A549 (cell line): ENCODE measurements around the gene TXNL4A. TPM values are rescaled to one million over a fixed set of nuclear protein-coding genes. Genes with fewer than 3 reads are reported as not detected.

ENCODE experiments used
- ATAC-seq, 2 experiments: fragments of 200-7000 bp in 1 of 2; fragments of >200 bp in 1 of 2; cut with Nextera tagmentation in 1 of 2; cut with Tn5 transposase in 1 of 2; 3 replicates each; pipeline versions ENCODE4 v1.8.0 to v1.9.1; 2018 to 2020; ENCODE audit warnings: mild to moderate bottlenecking in 1 of 2, moderate library complexity in 1 of 2
- CTCF ChIA-PET: fragments of 300-600 bp; sonication (Branson Sonifier 250); formaldehyde crosslinking; extraction: SDS; loops from one replicate; lab custom pipeline; 2021; ENCODE audit warnings: antibody characterized with exemption, inconsistent platforms; lab: Yijun Ruan, JAX
- POLR2A ChIA-PET: fragments of 350-600 bp; formaldehyde crosslinking; extraction: SDS; loops from one replicate; lab custom pipeline; 2021; ENCODE audit warnings: antibody characterized with exemption, inconsistent platforms; lab: Yijun Ruan, JAX
- DNase-seq, 2 experiments: peaks; one replicate each; pipeline versions ENCODE4 v3.0.0 to v3.0.0-alpha.2; 2011 to 2016; ENCODE audit warnings: low read depth in 1 of 2, low spot score in 1 of 2
- FAIRE-seq: peaks from 2 replicates; lab custom pipeline; 2011; peaks lifted over from hg19 to GRCh38; lab: Jason Lieb, UNC
- H3K27ac ChIP-seq, 2 experiments: fragments of >200 bp; sonication (Bioruptor Twin); formaldehyde crosslinking; 3 replicates each; pipeline ENCODE4 v1.5.1; 2016 to 2017
- H3K4me1 ChIP-seq: fragments of >200 bp; sonication (Bioruptor Twin); formaldehyde crosslinking; 3 replicates; pipeline ENCODE4 v1.6.1; 2016
- H3K4me2 ChIP-seq: fragments of >200 bp; sonication (Bioruptor Twin); formaldehyde crosslinking; 3 replicates; pipeline ENCODE4 v1.6.1; 2016
- H3K4me3 ChIP-seq: fragments of >200 bp; sonication (Bioruptor Twin); formaldehyde crosslinking; 3 replicates; pipeline ENCODE4 v1.5.1; 2016
- H3K9me3 ChIP-seq: fragments of >200 bp; sonication (Bioruptor Twin); formaldehyde crosslinking; 3 replicates; pipeline ENCODE4 v1.6.1; 2016
- ATOH8 ChIP-seq: fragments of 250-450 bp; sonication (Bioruptor Pico); IDR thresholded peaks from 2 replicates; pipeline ENCODE4 v1.5.0; 2020; ENCODE audit warnings: low read depth, mild to moderate bottlenecking, moderate library complexity
- CBX2 ChIP-seq: fragments of 200-600 bp; sonication (generic); IDR thresholded peaks from 2 replicates; pipeline ENCODE4 v1.6.1; 2016; ENCODE audit warnings: low read depth, mild to moderate bottlenecking, borderline replicate concordance
- CBX8 ChIP-seq: fragments of 200-600 bp; sonication (generic); IDR thresholded peaks from 2 replicates; pipeline ENCODE4 v1.6.1; 2016
- EHF ChIP-seq: fragments of 250-450 bp; sonication (Bioruptor Pico); IDR thresholded peaks from 2 replicates; pipeline ENCODE4 v1.5.0; 2020; ENCODE audit warnings: mild to moderate bottlenecking
- ESRRA ChIP-seq: fragments of 150-350 bp; IDR thresholded peaks from 2 replicates; pipeline ENCODE4 v1.6.1; 2014; ENCODE audit warnings: mild to moderate bottlenecking, low read length, borderline replicate concordance
- FOSL2 ChIP-seq, 2 experiments: fragments of 450-650 bp in 1 of 2; fragments of >200 bp in 1 of 2; sonication (Bioruptor Twin) in 1 of 2; formaldehyde crosslinking; IDR thresholded peaks; 2 replicates each; pipeline versions ENCODE4 v1.5.0 to v1.6.1; 2016 to 2020; ENCODE audit warnings: mild to moderate bottlenecking in 1 of 2, moderate library complexity in 1 of 2
- FOXS1 ChIP-seq: fragments of 250-450 bp; sonication (Bioruptor Pico); IDR thresholded peaks from 2 replicates; pipeline ENCODE4 v1.5.0; 2020; ENCODE audit warnings: mild to moderate bottlenecking, moderate library complexity
- GATA3 ChIP-seq: IDR thresholded peaks from 2 replicates; pipeline ENCODE4 v1.6.1; 2012; ENCODE audit warnings: borderline replicate concordance
- HOXA7 ChIP-seq: fragments of 250-450 bp; sonication (Bioruptor Pico); IDR thresholded peaks from 2 replicates; pipeline ENCODE4 v1.5.0; 2020; ENCODE audit warnings: mild to moderate bottlenecking, moderate library complexity
- JUN ChIP-seq, 2 experiments: fragments of >200 bp; sonication (Bioruptor Twin); formaldehyde crosslinking; IDR thresholded peaks; 2 replicates in 1 of 2; 3 replicates in 1 of 2; pipeline ENCODE4 v1.6.1; 2016 to 2017
- JUNB ChIP-seq: fragments of >200 bp; sonication (Bioruptor Twin); formaldehyde crosslinking; IDR thresholded peaks from 2 replicates; pipeline ENCODE4 v1.6.1; 2016
- KDM5A ChIP-seq: fragments of 200-600 bp; sonication (generic); IDR thresholded peaks from 2 replicates; pipeline ENCODE4 v1.6.1; 2016; ENCODE audit warnings: antibody characterized with exemption, mild to moderate bottlenecking
- MAFK ChIP-seq: fragments of 450-650 bp; IDR thresholded peaks from 2 replicates; pipeline ENCODE4 v1.6.1; 2014; ENCODE audit not compliant: partially characterized antibody
- MAZ ChIP-seq: fragments of 150-350 bp; IDR thresholded peaks from 2 replicates; pipeline ENCODE4 v1.6.1; 2014; ENCODE audit warnings: antibody characterized with exemption, low read depth, low read length, borderline replicate concordance
- NFE2L2 ChIP-seq: fragments of 150-350 bp; conservative IDR thresholded peaks from 2 replicates; pipeline ENCODE4 v1.6.1; 2014; ENCODE audit warnings: low read length
- NPAS2 ChIP-seq: fragments of 250-450 bp; sonication (Bioruptor Pico); IDR thresholded peaks from 2 replicates; pipeline ENCODE4 v1.8.0; 2022; ENCODE audit warnings: mild to moderate bottlenecking, moderate library complexity, borderline replicate concordance
- NR3C1 ChIP-seq: fragments of >200 bp; sonication (Bioruptor Twin); formaldehyde crosslinking; IDR thresholded peaks from 3 replicates; pipeline ENCODE4 v1.6.1; 2017
- PHF8 ChIP-seq: fragments of 200-600 bp; sonication (generic); IDR thresholded peaks from 2 replicates; pipeline ENCODE4 v1.6.1; 2016; ENCODE audit warnings: low read depth, mild to moderate bottlenecking, antibody characterized with exemption, moderate library complexity, borderline replicate concordance
- POLR2A ChIP-seq: IDR thresholded peaks from 2 replicates; pipeline ENCODE4 v1.6.1; 2012; ENCODE audit warnings: mild to moderate bottlenecking, low read length
- RARB ChIP-seq: fragments of 250-450 bp; sonication (Bioruptor Pico); IDR thresholded peaks from 2 replicates; pipeline ENCODE4 v1.8.0; 2021; ENCODE audit warnings: mild to moderate bottlenecking, moderate library complexity
- RFX5 ChIP-seq: fragments of 450-650 bp; IDR thresholded peaks from 2 replicates; pipeline ENCODE4 v1.7.1; 2014; ENCODE audit warnings: antibody characterized with exemption, mild to moderate bottlenecking, moderate library complexity
- SREBF2 ChIP-seq: fragments of 450-650 bp; IDR thresholded peaks from 2 replicates; pipeline ENCODE4 v1.6.1; 2014; ENCODE audit warnings: mild to moderate bottlenecking, moderate library complexity
- TFCP2L1 ChIP-seq: fragments of 250-450 bp; sonication (Bioruptor Pico); IDR thresholded peaks from 2 replicates; pipeline ENCODE4 v1.5.0; 2021; ENCODE audit warnings: mild to moderate bottlenecking
- TP53 ChIP-seq: fragments of 250-450 bp; sonication (Bioruptor Pico); IDR thresholded peaks from 2 replicates; pipeline ENCODE4 v1.5.0; 2021; ENCODE audit warnings: mild to moderate bottlenecking, moderate library complexity
- USF2 ChIP-seq: fragments of 450-650 bp; IDR thresholded peaks from 2 replicates; pipeline ENCODE4 v1.6.1; 2014; ENCODE audit warnings: antibody characterized with exemption
- WGBS: methylation state at CpG from one replicate; pipeline ENCODE4 v1.1.6; 2017; ENCODE audit errors: missing lambda C conversion rate; 5-methylcytosine and 5-hydroxymethylcytosine counted together
- polyA plus RNA-seq, 4 experiments: library from polyadenylated mRNA; depleted of rRNA in 3 of 4; stranded (reverse); fragments of >200 nt; fragmentation: RNase III in 1 of 4; extraction: RNeasy Plus Mini Kit Qiagen cat#74134 plus additional on column Dnase treatment in 1 of 4; gene quantifications; 2 replicates in 3 of 4; 3 replicates in 1 of 4; pipeline ENCODE4 v1.2.3, GENCODE V29; 2011 to 2017
- TF ChIP-seq, protein P1 (sequence below): fragments of >200 bp; sonication (Bioruptor Twin); formaldehyde crosslinking; IDR thresholded peaks from 3 replicates; pipeline ENCODE4 v1.6.1; 2016
- TF ChIP-seq, protein P2 (sequence below): fragments of 150-350 bp; IDR thresholded peaks from 2 replicates; pipeline ENCODE4 v1.6.1; 2014; ENCODE audit warnings: low read depth, mild to moderate bottlenecking, low read length
- TF ChIP-seq, protein P3 (sequence below): fragments of 200-600 bp; sonication (generic); IDR thresholded peaks from 2 replicates; pipeline ENCODE4 v1.6.1; 2016; ENCODE audit warnings: antibody characterized with exemption, mild to moderate bottlenecking, moderate library complexity
- TF ChIP-seq, protein P4 (sequence below): IDR thresholded peaks from 2 replicates; pipeline ENCODE4 v1.6.1; 2012

Gene TXNL4A
- polyA plus RNA-seq, 2 of the 4 experiments (the other 2 are of a cell fraction) = 99.6 to 139 TPM

- DNase-seq = no peak
- 94% methylated on average over 11 of the region's 11 CpGs for WGBS
- ATAC-seq = no peak
- TF ChIP-seq EHF (CRISPR knock-in tag) (no peak), JUN (IDR thresholded peaks at IDR 0.05) (no peak), NPAS2 (CRISPR knock-in tag) (no peak), ATOH8 (CRISPR knock-in tag) (no peak), MAFK (no peak), NFE2L2 (no peak), RFX5 (no peak), NR3C1 (no peak), USF2 (no peak), KDM5A (no peak), TP53 (CRISPR knock-in tag) (no peak), POLR2A (no peak), CBX2 (no peak), ESRRA (no peak), HOXA7 (CRISPR knock-in tag) (no peak), FOXS1 (no peak), CBX8 (no peak)
- TF ChIP-seq, protein P1, sequence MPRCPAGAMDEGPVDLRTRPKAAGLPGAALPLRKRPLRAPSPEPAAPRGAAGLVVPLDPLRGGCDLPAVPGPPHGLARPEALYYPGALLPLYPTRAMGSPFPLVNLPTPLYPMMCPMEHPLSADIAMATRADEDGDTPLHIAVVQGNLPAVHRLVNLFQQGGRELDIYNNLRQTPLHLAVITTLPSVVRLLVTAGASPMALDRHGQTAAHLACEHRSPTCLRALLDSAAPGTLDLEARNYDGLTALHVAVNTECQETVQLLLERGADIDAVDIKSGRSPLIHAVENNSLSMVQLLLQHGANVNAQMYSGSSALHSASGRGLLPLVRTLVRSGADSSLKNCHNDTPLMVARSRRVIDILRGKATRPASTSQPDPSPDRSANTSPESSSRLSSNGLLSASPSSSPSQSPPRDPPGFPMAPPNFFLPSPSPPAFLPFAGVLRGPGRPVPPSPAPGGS = no peak
- TF ChIP-seq, protein P2, sequence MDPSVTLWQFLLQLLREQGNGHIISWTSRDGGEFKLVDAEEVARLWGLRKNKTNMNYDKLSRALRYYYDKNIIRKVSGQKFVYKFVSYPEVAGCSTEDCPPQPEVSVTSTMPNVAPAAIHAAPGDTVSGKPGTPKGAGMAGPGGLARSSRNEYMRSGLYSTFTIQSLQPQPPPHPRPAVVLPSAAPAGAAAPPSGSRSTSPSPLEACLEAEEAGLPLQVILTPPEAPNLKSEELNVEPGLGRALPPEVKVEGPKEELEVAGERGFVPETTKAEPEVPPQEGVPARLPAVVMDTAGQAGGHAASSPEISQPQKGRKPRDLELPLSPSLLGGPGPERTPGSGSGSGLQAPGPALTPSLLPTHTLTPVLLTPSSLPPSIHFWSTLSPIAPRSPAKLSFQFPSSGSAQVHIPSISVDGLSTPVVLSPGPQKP = no peak
- CTCF ChIA-PET = interaction anchor here (0.6 to 1.0 kb wide), 2 partner anchors 54 to 244 kb away, joined by 3 read pairs; no protein-coding TSS in a partner anchor
- no peak for FAIRE-seq
- Histone ChIP-seq H3K4me3 (no peak overlapping the region), H3K4me2 (no peak overlapping the region), H3K4me1 (no peaks in the 10 kb centered on the region), H3K27ac (no peak overlapping the region), H3K9me3 (peaks cover 25% of the 10 kb centered on the region)
- POLR2A ChIA-PET = no interaction called here
Observed at GRCh38 chr18:79926306-79926705, 62.1 kb downstream of the TXNL4A start.

- no peak for ATAC-seq
- CTCF ChIA-PET = interaction anchor here (0.8 kb wide), 1 partner anchor 13 kb away, joined by 3 read pairs; no protein-coding TSS in a partner anchor
- TF ChIP-seq, protein P3, sequence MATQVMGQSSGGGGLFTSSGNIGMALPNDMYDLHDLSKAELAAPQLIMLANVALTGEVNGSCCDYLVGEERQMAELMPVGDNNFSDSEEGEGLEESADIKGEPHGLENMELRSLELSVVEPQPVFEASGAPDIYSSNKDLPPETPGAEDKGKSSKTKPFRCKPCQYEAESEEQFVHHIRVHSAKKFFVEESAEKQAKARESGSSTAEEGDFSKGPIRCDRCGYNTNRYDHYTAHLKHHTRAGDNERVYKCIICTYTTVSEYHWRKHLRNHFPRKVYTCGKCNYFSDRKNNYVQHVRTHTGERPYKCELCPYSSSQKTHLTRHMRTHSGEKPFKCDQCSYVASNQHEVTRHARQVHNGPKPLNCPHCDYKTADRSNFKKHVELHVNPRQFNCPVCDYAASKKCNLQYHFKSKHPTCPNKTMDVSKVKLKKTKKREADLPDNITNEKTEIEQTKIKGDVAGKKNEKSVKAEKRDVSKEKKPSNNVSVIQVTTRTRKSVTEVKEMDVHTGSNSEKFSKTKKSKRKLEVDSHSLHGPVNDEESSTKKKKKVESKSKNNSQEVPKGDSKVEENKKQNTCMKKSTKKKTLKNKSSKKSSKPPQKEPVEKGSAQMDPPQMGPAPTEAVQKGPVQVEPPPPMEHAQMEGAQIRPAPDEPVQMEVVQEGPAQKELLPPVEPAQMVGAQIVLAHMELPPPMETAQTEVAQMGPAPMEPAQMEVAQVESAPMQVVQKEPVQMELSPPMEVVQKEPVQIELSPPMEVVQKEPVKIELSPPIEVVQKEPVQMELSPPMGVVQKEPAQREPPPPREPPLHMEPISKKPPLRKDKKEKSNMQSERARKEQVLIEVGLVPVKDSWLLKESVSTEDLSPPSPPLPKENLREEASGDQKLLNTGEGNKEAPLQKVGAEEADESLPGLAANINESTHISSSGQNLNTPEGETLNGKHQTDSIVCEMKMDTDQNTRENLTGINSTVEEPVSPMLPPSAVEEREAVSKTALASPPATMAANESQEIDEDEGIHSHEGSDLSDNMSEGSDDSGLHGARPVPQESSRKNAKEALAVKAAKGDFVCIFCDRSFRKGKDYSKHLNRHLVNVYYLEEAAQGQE = no peak
- TF ChIP-seq FOSL2 (IDR thresholded peaks at IDR 0.05) (no peak), FOSL2 (CRISPR knock-in tag; IDR thresholded peaks at IDR 0.05) (no peak), TFCP2L1 (CRISPR knock-in tag) (no peak), PHF8 (no peak), SREBF2 (no peak), NFE2L2 (no peak), MAZ (no peak), RARB (CRISPR knock-in tag) (no peak), JUNB (no peak), HOXA7 (CRISPR knock-in tag) (no peak), GATA3 (no peak)
- TF ChIP-seq, protein P4, sequence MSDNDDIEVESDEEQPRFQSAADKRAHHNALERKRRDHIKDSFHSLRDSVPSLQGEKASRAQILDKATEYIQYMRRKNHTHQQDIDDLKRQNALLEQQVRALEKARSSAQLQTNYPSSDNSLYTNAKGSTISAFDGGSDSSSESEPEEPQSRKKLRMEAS = no peak
Observed at GRCh38 chr18:79924814-79925731, 63.3 kb downstream of the TXNL4A start.

More at GRCh38 chr18:79924814-79925731, 63.3 kb downstream of the TXNL4A start:
- Histone ChIP-seq H3K4me2 (no peak overlapping the region), H3K4me3 (no peak overlapping the region), H3K4me1 (no peaks in the 10 kb centered on the region), H3K9me3 (peaks cover 15% of the 10 kb centered on the region; the same call in 1 of the 3 replicates), H3K27ac (no peak overlapping the region)
- DNase-seq (no peak), FAIRE-seq (no peak)
- 89% methylated on average over 17 of the region's 25 CpGs for WGBS
- POLR2A ChIA-PET = no interaction called here
